Spleen (tissue), 11 donors: ENCODE measurements around the gene ACAD9. TPM values are rescaled to one million over a fixed set of nuclear protein-coding genes. Genes with fewer than 3 reads are reported as not detected.

Source experiments
- DNase-seq: peaks from one replicate; pipeline ENCODE4 v3.0.0-alpha.2; 2020
- H3K27ac ChIP-seq, 8 donors: fragments of 200-600 bp; sonication (generic) in 7 of 8; 1 replicate in 4 of 8; 2 replicates in 4 of 8; pipeline versions ENCODE4 v1.5.0 to v1.8.0; 2016 to 2021; ENCODE audit warnings: inconsistent platforms in 4 of 8, mild to moderate bottlenecking in 4 of 8, moderate library complexity in 1 of 8
- H3K27me3 ChIP-seq, 7 donors: fragments of 200-600 bp; sonication (generic) in 6 of 7; replicated peaks in 1 of 7; 1 replicate in 4 of 7; 2 replicates in 3 of 7; pipeline versions ENCODE4 v1.5.0 to v1.8.0; 2016 to 2021; ENCODE audit warnings: inconsistent platforms in 3 of 7, mild to moderate bottlenecking in 1 of 7
- H3K36me3 ChIP-seq, 6 donors: fragments of 200-600 bp; sonication (generic) in 5 of 6; 1 replicate in 4 of 6; 2 replicates in 2 of 6; pipeline versions ENCODE4 v1.5.0 to v1.8.0; 2016 to 2021; ENCODE audit warnings: inconsistent platforms in 2 of 6
- H3K4me1 ChIP-seq, 6 donors: fragments of 200-600 bp; sonication (generic) in 5 of 6; 1 replicate in 3 of 6; 2 replicates in 3 of 6; pipeline versions ENCODE4 v1.5.0 to v1.8.0; 2016 to 2021; ENCODE audit warnings: inconsistent platforms in 3 of 6
- H3K4me3 ChIP-seq, 8 donors: fragments of 200-600 bp; sonication (generic) in 7 of 8; 1 replicate in 4 of 8; 2 replicates in 4 of 8; pipeline versions ENCODE4 v1.5.0 to v1.8.0; 2016 to 2021; ENCODE audit warnings: inconsistent platforms in 4 of 8, mild to moderate bottlenecking in 4 of 8, moderate library complexity in 2 of 8
- H3K9me3 ChIP-seq, 8 donors: fragments of 200-600 bp; sonication (generic) in 7 of 8; 1 replicate in 4 of 8; 2 replicates in 4 of 8; pipeline versions ENCODE4 v1.5.0 to v1.8.0; 2016 to 2021; ENCODE audit warnings: inconsistent platforms in 4 of 8
- CTCF ChIP-seq, 11 experiments: fragments of 200-600 bp in 7 of 11; fragments of 450-650 bp in 4 of 11; sonication (generic) in 4 of 11; IDR thresholded peaks in 8 of 11; conservative IDR thresholded peaks in 3 of 11; 1 replicate in 7 of 11; 2 replicates in 4 of 11; pipeline versions ENCODE4 v1.4.0 to v1.8.0; 2016 to 2021; ENCODE audit warnings: antibody characterized with exemption in 11 of 11, inconsistent platforms in 4 of 11, mild to moderate bottlenecking in 1 of 11
- POLR2A ChIP-seq, 3 donors: fragments of 450-650 bp; IDR thresholded peaks; one replicate each; pipeline ENCODE4 v1.5.1; 2017; ENCODE audit warnings: antibody characterized with exemption in 3 of 3, mild to moderate bottlenecking in 1 of 3
- POLR2AphosphoS5 ChIP-seq, 3 donors: sonication (generic); formaldehyde crosslinking; IDR thresholded peaks; one replicate each; pipeline ENCODE4 v1.5.1; 2017; ENCODE audit warnings: antibody characterized with exemption in 3 of 3
- WGBS, 5 donors: extraction: QIAGEN DNeasy Blood & Tissue Kit in 3 of 5; methylation state at CpG; one replicate each; pipeline versions ENCODE4 v1.1.5 to v1.1.7; 2013 to 2018; 5-methylcytosine and 5-hydroxymethylcytosine counted together
- intact Hi-C: fragments of 100-400 bp; cut with DNase I; formaldehyde crosslinking; loops from one replicate; pipeline ENCODE4 v1.15.0; 2023; ENCODE audit warnings: low total_unique reads
- polyA plus RNA-seq, 3 donors: library from polyadenylated mRNA; stranded (reverse); fragments of 200-250 nt; gene quantifications; one replicate each; pipeline ENCODE4 v1.2.1, GENCODE V29; 2013
- total RNA-seq, 7 donors: library from RNA; depleted of rRNA in 3 of 7; stranded (reverse); fragments of >200 nt in 3 of 7; fragmentation: NEBNext Ultra II Directional in 4 of 7; extraction: Animal tissue kit (Norgen Biotek cat#: 25700) in 4 of 7; gene quantifications; one replicate each; pipeline versions ENCODE4 v1.1.0 to v1.2.1, GENCODE V29; 2016 to 2021
- donor health status: healthy with polysubstance abuse.
- donor health status: DM: no; HTN: no; CAD: no; lungs with moderate emphysema.
- donor health status: DM: no; HTN: no; CAD: no.
- donor health status: Bipolar disorder and iron deficiency.
- donor health status: healthy.
- donor health status: DM: no; HTN: no; CAD: no.
- donor health status: DM: yes; HTN: yes; CAD: no.

The ACAD9 gene
- total and polyA plus RNA-seq, 10 donors, result 18.8 to 52.8 (median 46.4) TPM

GRCh38 chr3:128931046-128931445 is 51.6 kb downstream of the ACAD9 start:
- DNase-seq, result no peak
- no peak for TF ChIP-seq POLR2A (IDR thresholded peaks at IDR 0.05)
- intact Hi-C loops, result no loop called here
- Histone ChIP-seq H3K27ac (no peak overlapping the region), H3K4me3 (no peak overlapping the region), H3K27me3 (peaks cover 0 to 16% (median 0%) of the 10 kb centered on the region in 7 donors), H3K4me1 (no peaks in the 10 kb centered on the region), H3K36me3 (no peaks in the 10 kb centered on the region), H3K9me3 (peaks cover 0 to 10% (median 0%) of the 10 kb centered on the region in 8 donors)
- WGBS, 5 donors, result 78 to 96% (median 91%) methylated on average over 10 of the region's 10 CpGs

GRCh38 chr3:128932516-128933212 is 53.2 kb downstream of the ACAD9 start:
- Histone ChIP-seq H3K36me3 (no peaks in the 10 kb centered on the region), H3K27me3 (peaks cover 0 to 16% (median 0%) of the 10 kb centered on the region in 7 donors), H3K4me1 (no peaks in the 10 kb centered on the region), H3K4me3 (no peak overlapping the region), H3K27ac (no peak overlapping the region), H3K9me3 (peaks cover 0 to 7% (median 0%) of the 10 kb centered on the region in 8 donors)
- 79 to 91% (median 86%) methylated on average over 12 of the region's 12 CpGs for WGBS, 5 donors
- DNase-seq, result no peak
- TF ChIP-seq POLR2A (IDR thresholded peaks at IDR 0.05) (no peak), CTCF (IDR thresholded peaks at IDR 0.05 in 8 of 11, conservative IDR thresholded peaks at IDR 0.05 in 3 of 11) (no peak), POLR2AphosphoS5 (IDR thresholded peaks at IDR 0.05) (no peak)
- intact Hi-C loops, result no loop called here

GRCh38 chr3:128933213-128933921 is 53.9 kb downstream of the ACAD9 start:
- Histone ChIP-seq H3K9me3 (peaks cover 0 to 7% (median 0%) of the 10 kb centered on the region in 8 donors), H3K4me1 (no peaks in the 10 kb centered on the region), H3K4me3 (no peak overlapping the region), H3K27ac (no peak overlapping the region), H3K36me3 (no peaks in the 10 kb centered on the region), H3K27me3 (peaks cover 0 to 16% (median 0%) of the 10 kb centered on the region in 7 donors)
- DNase-seq, result no peak
- no peak for TF ChIP-seq CTCF (IDR thresholded peaks at IDR 0.05 in 8 of 11, conservative IDR thresholded peaks at IDR 0.05 in 3 of 11)
- no peak for TF ChIP-seq POLR2AphosphoS5 (IDR thresholded peaks at IDR 0.05)
- TF ChIP-seq POLR2A (IDR thresholded peaks at IDR 0.05), result no peak
- WGBS, 5 donors, result 70 to 83% (median 76%) methylated on average over 8 to 9 of the region's 9 CpGs
- intact Hi-C loops, result no loop called here

GRCh38 chr3:128933922-128934253 is 54.5 kb downstream of the ACAD9 start:
- Histone ChIP-seq H3K4me3 (no peak overlapping the region), H3K36me3 (no peaks in the 10 kb centered on the region), H3K9me3 (peaks cover 0 to 7% (median 0%) of the 10 kb centered on the region in 8 donors), H3K4me1 (no peaks in the 10 kb centered on the region), H3K27ac (no peak overlapping the region), H3K27me3 (peaks cover 0 to 16% (median 0%) of the 10 kb centered on the region in 7 donors)
- TF ChIP-seq POLR2A (IDR thresholded peaks at IDR 0.05) (no peak), CTCF (IDR thresholded peaks at IDR 0.05 in 8 of 11, conservative IDR thresholded peaks at IDR 0.05 in 3 of 11) (no peak), POLR2AphosphoS5 (IDR thresholded peaks at IDR 0.05) (no peak)
- no peak for DNase-seq
- WGBS, 5 donors, result 74 to 100% (median 96%) methylated on average over 2 of the region's 2 CpGs
- intact Hi-C loops, result no loop called here
